HEK293 (cell line): ENCODE results near the gene NELFE.
A peak's percentile ranks its signal among the peaks of the same experiment; 100 is the strongest.

Experiments used
- CTCF ChIA-PET: fragments of 350-600 bp; formaldehyde crosslinking; extraction: SDS; loops from one replicate; lab custom pipeline; 2021; ENCODE audit warnings: antibody characterized with exemption; lab: Yijun Ruan, JAX
- POLR2A ChIA-PET: fragments of 300-600 bp; formaldehyde crosslinking; extraction: SDS; loops from one replicate; lab custom pipeline; 2020; ENCODE audit warnings: antibody characterized with exemption, inconsistent platforms; lab: Yijun Ruan, JAX
- H3K27ac ChIP-seq: fragments of 200-500 bp; sonication (Bioruptor generic); 2 replicates; pipeline ENCODE4 v1.5.1; 2014; ENCODE audit warnings: low read depth, low read length, control low read depth, inconsistent platforms; ENCODE audit errors: extremely low read depth
- H3K36me3 ChIP-seq, 2 experiments: fragments of 200-500 bp in 1 of 2; sonication (Bioruptor generic) in 1 of 2; 1 replicate in 1 of 2; 2 replicates in 1 of 2; pipeline ENCODE4 v1.5.1; 2014 to 2017; ENCODE audit warnings: inconsistent platforms in 2 of 2, low read length in 2 of 2; ENCODE audit not compliant: control insufficient read depth in 2 of 2, insufficient read depth in 1 of 2
- H3K4me1 ChIP-seq: fragments of 200-500 bp; sonication (Bioruptor generic); 2 replicates; pipeline ENCODE4 v1.5.1; 2014; ENCODE audit warnings: mild to moderate bottlenecking, low read length, inconsistent platforms; ENCODE audit not compliant: control insufficient read depth, insufficient read depth
- H3K4me3 ChIP-seq: 2 replicates; pipeline ENCODE4 v1.5.1; 2011; ENCODE audit warnings: low read depth, mild to moderate bottlenecking, control low read depth, low read length, moderate library complexity
- H3K9me3 ChIP-seq: fragments of 200-500 bp; sonication (Bioruptor generic); 2 replicates; pipeline ENCODE4 v1.5.1; 2014; ENCODE audit warnings: low read depth, low read length, inconsistent platforms; ENCODE audit not compliant: control insufficient read depth, insufficient read depth
- BCL11B ChIP-seq: fragments of 450-650 bp; formaldehyde crosslinking; IDR thresholded peaks from 2 replicates; pipeline ENCODE4 v1.5.1; 2016; ENCODE audit warnings: low read depth, missing biosample characterization, missing genetic modification characterization
- GLI2 ChIP-seq: fragments of 450-650 bp; formaldehyde crosslinking; IDR thresholded peaks from 2 replicates; pipeline ENCODE4; 2017; ENCODE audit warnings: missing biosample characterization, missing genetic modification characterization, low read depth, borderline replicate concordance
- REPIN1 ChIP-seq: fragments of 450-650 bp; formaldehyde crosslinking; IDR thresholded peaks from 2 replicates; pipeline ENCODE4 v1.5.1; 2017; ENCODE audit warnings: missing biosample characterization, missing genetic modification characterization, low read depth
- YY2 ChIP-seq: fragments of 450-650 bp; formaldehyde crosslinking; IDR thresholded peaks from 2 replicates; pipeline ENCODE4 v1.5.1; 2016; ENCODE audit warnings: missing biosample characterization, missing genetic modification characterization
- ZNF112 ChIP-seq: fragments of 450-650 bp; formaldehyde crosslinking; IDR thresholded peaks from 2 replicates; pipeline ENCODE4 v1.5.0; 2017; ENCODE audit warnings: missing biosample characterization, missing genetic modification characterization
- ZNF140 ChIP-seq: fragments of 450-650 bp; formaldehyde crosslinking; IDR thresholded peaks from 2 replicates; pipeline ENCODE4 v1.5.1; 2016; ENCODE audit warnings: missing biosample characterization, missing genetic modification characterization
- ZNF157 ChIP-seq: fragments of 450-650 bp; formaldehyde crosslinking; IDR thresholded peaks from 2 replicates; pipeline ENCODE4 v1.5.1; 2016; ENCODE audit warnings: missing biosample characterization, missing genetic modification characterization
- ZNF23 ChIP-seq: fragments of 450-650 bp; formaldehyde crosslinking; IDR thresholded peaks from 2 replicates; pipeline ENCODE4 v1.5.1; 2016; ENCODE audit warnings: missing biosample characterization, missing genetic modification characterization, borderline replicate concordance
- ZNF266 ChIP-seq: fragments of 450-650 bp; formaldehyde crosslinking; IDR thresholded peaks from 2 replicates; pipeline ENCODE4 v1.5.1; 2016; ENCODE audit warnings: missing biosample characterization, missing genetic modification characterization, low read depth
- ZNF501 ChIP-seq: fragments of 450-650 bp; formaldehyde crosslinking; IDR thresholded peaks from 2 replicates; pipeline ENCODE4 v1.5.1; 2016; ENCODE audit warnings: missing biosample characterization, missing genetic modification characterization
- ZNF521 ChIP-seq: fragments of 450-650 bp; formaldehyde crosslinking; IDR thresholded peaks from 2 replicates; pipeline ENCODE4 v1.5.1; 2017; ENCODE audit warnings: missing biosample characterization, mild to moderate bottlenecking, missing genetic modification characterization
- ZNF544 ChIP-seq: fragments of 450-650 bp; formaldehyde crosslinking; IDR thresholded peaks from 2 replicates; pipeline ENCODE4 v1.5.0; 2017; ENCODE audit warnings: missing biosample characterization, missing genetic modification characterization
- ZNF623 ChIP-seq: fragments of 450-650 bp; formaldehyde crosslinking; IDR thresholded peaks from 2 replicates; pipeline ENCODE4 v1.5.1; 2016; ENCODE audit warnings: missing biosample characterization, missing genetic modification characterization
- ZNF654 ChIP-seq: fragments of 450-650 bp; formaldehyde crosslinking; IDR thresholded peaks from 2 replicates; pipeline ENCODE4 v1.5.1; 2016; ENCODE audit warnings: low read depth, missing biosample characterization, missing genetic modification characterization
- ZNF830 ChIP-seq: fragments of 450-650 bp; IDR thresholded peaks from 2 replicates; pipeline ENCODE4 v1.5.0; 2018; ENCODE audit warnings: missing biosample characterization, missing genetic modification characterization, low read depth, mild to moderate bottlenecking, moderate library complexity
- TF ChIP-seq, protein P1 (sequence below): fragments of 450-650 bp; formaldehyde crosslinking; IDR thresholded peaks from 2 replicates; pipeline ENCODE4 v1.5.1; 2016; ENCODE audit warnings: missing biosample characterization, missing genetic modification characterization
- TF ChIP-seq, protein P2 (sequence below): fragments of 450-650 bp; formaldehyde crosslinking; IDR thresholded peaks from 2 replicates; pipeline ENCODE4 v1.5.1; 2016; ENCODE audit warnings: missing biosample characterization, missing genetic modification characterization
- TF ChIP-seq, protein P3 (sequence below): fragments of 450-650 bp; formaldehyde crosslinking; IDR thresholded peaks from 2 replicates; pipeline ENCODE4 v1.5.1; 2016; ENCODE audit warnings: missing biosample characterization, missing genetic modification characterization
- TF ChIP-seq, protein P4 (sequence below): fragments of 450-650 bp; formaldehyde crosslinking; IDR thresholded peaks from 2 replicates; pipeline ENCODE4 v1.5.1; 2017; ENCODE audit warnings: missing biosample characterization, missing genetic modification characterization
- TF ChIP-seq, protein P5 (sequence below): fragments of 450-650 bp; IDR thresholded peaks from 2 replicates; pipeline ENCODE4 v1.5.1; 2018; ENCODE audit warnings: missing biosample characterization, mild to moderate bottlenecking, missing genetic modification characterization
- TF ChIP-seq, protein P6 (sequence below): fragments of 450-650 bp; formaldehyde crosslinking; IDR thresholded peaks from 2 replicates; pipeline ENCODE4 v1.5.1; 2016; ENCODE audit warnings: missing biosample characterization, missing genetic modification characterization

NELFE gene

DNA sequence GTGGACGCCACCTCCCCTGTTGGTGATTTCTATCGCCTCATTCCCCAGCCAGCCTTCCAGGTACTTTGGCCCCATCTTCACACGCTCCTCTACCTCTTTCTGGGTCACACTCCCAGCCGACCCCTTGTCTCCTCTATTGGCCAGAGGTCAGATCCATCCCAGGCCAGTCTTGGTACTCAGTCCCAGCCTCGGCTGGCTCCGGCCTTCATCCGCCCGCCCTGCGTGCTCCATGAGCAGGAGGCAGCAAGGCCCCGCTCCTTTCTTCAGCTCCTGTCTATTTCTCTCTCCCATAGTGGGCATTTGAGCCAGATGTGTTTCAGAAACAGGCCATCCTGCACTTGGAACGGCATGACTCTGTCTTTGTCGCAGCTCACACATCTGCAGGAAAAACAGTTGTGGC lies 2.8 kb upstream of the NELFE start:
- CTCF ChIA-PET = interaction anchor here (0.9 to 2.0 kb wide), 3 partner anchors 9 to 72 kb away, joined by 3 to 13 read pairs (median 5); partner anchors contain the start of gene DXO
- no peaks in the 10 kb centered on the region; the same call in 1 of the 2 replicates for H3K4me1 ChIP-seq
- TF ChIP-seq BCL11B (tag by site-specific recombination) (no peak), ZNF521 (tag by site-specific recombination) (no peak), GLI2 (tag by site-specific recombination) (no peak), YY2 (tag by site-specific recombination) (no peak), ZNF140 (no peak), ZNF623 (tag by site-specific recombination) (no peak), REPIN1 (tag by site-specific recombination) (no peak), ZNF501 (tag by site-specific recombination) (no peak)
- TF ChIP-seq, protein P1, sequence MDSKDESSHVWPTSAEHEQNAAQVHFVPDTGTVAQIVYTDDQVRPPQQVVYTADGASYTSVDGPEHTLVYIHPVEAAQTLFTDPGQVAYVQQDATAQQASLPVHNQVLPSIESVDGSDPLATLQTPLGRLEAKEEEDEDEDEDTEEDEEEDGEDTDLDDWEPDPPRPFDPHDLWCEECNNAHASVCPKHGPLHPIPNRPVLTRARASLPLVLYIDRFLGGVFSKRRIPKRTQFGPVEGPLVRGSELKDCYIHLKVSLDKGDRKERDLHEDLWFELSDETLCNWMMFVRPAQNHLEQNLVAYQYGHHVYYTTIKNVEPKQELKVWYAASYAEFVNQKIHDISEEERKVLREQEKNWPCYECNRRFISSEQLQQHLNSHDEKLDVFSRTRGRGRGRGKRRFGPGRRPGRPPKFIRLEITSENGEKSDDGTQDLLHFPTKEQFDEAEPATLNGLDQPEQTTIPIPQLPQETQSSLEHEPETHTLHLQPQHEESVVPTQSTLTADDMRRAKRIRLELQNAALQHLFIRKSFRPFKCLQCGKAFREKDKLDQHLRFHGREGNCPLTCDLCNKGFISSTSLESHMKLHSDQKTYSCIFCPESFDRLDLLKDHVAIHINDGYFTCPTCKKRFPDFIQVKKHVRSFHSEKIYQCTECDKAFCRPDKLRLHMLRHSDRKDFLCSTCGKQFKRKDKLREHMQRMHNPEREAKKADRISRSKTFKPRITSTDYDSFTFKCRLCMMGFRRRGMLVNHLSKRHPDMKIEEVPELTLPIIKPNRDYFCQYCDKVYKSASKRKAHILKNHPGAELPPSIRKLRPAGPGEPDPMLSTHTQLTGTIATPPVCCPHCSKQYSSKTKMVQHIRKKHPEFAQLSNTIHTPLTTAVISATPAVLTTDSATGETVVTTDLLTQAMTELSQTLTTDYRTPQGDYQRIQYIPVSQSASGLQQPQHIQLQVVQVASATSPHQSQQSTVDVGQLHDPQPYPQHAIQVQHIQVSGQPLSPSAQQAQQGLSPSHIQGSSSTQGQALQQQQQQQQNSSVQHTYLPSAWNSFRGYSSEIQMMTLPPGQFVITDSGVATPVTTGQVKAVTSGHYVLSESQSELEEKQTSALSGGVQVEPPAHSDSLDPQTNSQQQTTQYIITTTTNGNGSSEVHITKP = no peak
- TF ChIP-seq, protein P2, sequence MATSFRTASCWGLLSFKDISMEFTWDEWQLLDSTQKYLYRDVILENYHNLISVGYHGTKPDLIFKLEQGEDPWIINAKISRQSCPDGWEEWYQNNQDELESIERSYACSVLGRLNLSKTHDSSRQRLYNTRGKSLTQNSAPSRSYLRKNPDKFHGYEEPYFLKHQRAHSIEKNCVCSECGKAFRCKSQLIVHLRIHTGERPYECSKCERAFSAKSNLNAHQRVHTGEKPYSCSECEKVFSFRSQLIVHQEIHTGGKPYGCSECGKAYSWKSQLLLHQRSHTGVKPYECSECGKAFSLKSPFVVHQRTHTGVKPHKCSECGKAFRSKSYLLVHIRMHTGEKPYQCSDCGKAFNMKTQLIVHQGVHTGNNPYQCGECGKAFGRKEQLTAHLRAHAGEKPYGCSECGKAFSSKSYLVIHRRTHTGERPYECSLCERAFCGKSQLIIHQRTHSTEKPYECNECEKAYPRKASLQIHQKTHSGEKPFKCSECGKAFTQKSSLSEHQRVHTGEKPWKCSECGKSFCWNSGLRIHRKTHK = no peak
- POLR2A ChIA-PET = interaction anchor here (1.1 to 1.7 kb wide), 3 partner anchors 8 to 63 kb away, joined by 3 to 8 read pairs (median 4); partner anchors contain the start of gene DXO
- H3K4me3 ChIP-seq = no peak overlapping the region
- H3K36me3 ChIP-seq = peaks cover 10 to 77% of the 10 kb centered on the region in 2 experiments
- H3K9me3 ChIP-seq = no peaks in the 10 kb centered on the region
- no peak overlapping the region for H3K27ac ChIP-seq

DNA sequence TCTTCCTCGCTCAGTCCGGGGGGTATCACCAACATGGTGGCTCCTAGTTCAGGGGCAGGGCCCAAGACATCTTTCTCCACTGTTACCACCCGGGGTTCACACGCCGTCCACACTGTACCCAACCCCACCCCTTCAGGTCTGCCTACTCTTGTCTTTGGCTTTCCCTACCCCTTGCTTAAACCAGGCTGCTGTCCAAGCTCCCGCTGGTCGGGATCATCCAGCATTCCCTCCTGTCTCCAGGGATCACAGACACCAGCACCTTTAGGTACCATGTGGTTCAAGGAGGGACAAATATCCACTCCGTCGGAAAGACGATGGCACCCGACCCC lies 395 bp downstream of the NELFE start:
- peak overlapping the region; percentile 39; the same call in 1 of the 2 replicates for H3K27ac ChIP-seq
- H3K36me3 ChIP-seq = peaks cover 15 to 75% of the 10 kb centered on the region in 2 experiments
- ChIA-PET POLR2A (interaction anchor here (0.6 to 4.8 kb wide), 8 partner anchors 9 to 417 kb away, joined by 3 to 64 read pairs (median 6); partner anchors contain the start of genes DDX39B, DXO, EHMT2 and HSPA1B), CTCF (interaction anchor here (0.5 to 1.2 kb wide), 2 partner anchors 19 to 167 kb away, joined by 3 read pairs; no protein-coding TSS in a partner anchor)
- H3K9me3 ChIP-seq = no peaks in the 10 kb centered on the region
- peak overlapping the region; percentile 78 for H3K4me3 ChIP-seq
- H3K4me1 ChIP-seq = no peaks in the 10 kb centered on the region; the same call in 1 of the 2 replicates
- TF ChIP-seq ZNF266 (no peak), ZNF544 (tag by site-specific recombination) (no peak), ZNF157 (tag by site-specific recombination) (no peak), ZNF23 (tag by site-specific recombination) (no peak), ZNF830 (tag by site-specific recombination) (no peak), ZNF654 (tag by site-specific recombination) (no peak), ZNF112 (tag by site-specific recombination) (no peak), ZNF501 (tag by site-specific recombination) (no peak)
- TF ChIP-seq, protein P3, sequence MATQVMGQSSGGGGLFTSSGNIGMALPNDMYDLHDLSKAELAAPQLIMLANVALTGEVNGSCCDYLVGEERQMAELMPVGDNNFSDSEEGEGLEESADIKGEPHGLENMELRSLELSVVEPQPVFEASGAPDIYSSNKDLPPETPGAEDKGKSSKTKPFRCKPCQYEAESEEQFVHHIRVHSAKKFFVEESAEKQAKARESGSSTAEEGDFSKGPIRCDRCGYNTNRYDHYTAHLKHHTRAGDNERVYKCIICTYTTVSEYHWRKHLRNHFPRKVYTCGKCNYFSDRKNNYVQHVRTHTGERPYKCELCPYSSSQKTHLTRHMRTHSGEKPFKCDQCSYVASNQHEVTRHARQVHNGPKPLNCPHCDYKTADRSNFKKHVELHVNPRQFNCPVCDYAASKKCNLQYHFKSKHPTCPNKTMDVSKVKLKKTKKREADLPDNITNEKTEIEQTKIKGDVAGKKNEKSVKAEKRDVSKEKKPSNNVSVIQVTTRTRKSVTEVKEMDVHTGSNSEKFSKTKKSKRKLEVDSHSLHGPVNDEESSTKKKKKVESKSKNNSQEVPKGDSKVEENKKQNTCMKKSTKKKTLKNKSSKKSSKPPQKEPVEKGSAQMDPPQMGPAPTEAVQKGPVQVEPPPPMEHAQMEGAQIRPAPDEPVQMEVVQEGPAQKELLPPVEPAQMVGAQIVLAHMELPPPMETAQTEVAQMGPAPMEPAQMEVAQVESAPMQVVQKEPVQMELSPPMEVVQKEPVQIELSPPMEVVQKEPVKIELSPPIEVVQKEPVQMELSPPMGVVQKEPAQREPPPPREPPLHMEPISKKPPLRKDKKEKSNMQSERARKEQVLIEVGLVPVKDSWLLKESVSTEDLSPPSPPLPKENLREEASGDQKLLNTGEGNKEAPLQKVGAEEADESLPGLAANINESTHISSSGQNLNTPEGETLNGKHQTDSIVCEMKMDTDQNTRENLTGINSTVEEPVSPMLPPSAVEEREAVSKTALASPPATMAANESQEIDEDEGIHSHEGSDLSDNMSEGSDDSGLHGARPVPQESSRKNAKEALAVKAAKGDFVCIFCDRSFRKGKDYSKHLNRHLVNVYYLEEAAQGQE (tag by site-specific recombination) = 0 out of 2 replicates have a peak, but pooled peaks have one; percentile 50
- TF ChIP-seq, protein P4, sequence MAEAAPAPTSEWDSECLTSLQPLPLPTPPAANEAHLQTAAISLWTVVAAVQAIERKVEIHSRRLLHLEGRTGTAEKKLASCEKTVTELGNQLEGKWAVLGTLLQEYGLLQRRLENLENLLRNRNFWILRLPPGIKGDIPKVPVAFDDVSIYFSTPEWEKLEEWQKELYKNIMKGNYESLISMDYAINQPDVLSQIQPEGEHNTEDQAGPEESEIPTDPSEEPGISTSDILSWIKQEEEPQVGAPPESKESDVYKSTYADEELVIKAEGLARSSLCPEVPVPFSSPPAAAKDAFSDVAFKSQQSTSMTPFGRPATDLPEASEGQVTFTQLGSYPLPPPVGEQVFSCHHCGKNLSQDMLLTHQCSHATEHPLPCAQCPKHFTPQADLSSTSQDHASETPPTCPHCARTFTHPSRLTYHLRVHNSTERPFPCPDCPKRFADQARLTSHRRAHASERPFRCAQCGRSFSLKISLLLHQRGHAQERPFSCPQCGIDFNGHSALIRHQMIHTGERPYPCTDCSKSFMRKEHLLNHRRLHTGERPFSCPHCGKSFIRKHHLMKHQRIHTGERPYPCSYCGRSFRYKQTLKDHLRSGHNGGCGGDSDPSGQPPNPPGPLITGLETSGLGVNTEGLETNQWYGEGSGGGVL = peak; percentile 20; the same call in 1 of the 2 replicates
- TF ChIP-seq, protein P5, sequence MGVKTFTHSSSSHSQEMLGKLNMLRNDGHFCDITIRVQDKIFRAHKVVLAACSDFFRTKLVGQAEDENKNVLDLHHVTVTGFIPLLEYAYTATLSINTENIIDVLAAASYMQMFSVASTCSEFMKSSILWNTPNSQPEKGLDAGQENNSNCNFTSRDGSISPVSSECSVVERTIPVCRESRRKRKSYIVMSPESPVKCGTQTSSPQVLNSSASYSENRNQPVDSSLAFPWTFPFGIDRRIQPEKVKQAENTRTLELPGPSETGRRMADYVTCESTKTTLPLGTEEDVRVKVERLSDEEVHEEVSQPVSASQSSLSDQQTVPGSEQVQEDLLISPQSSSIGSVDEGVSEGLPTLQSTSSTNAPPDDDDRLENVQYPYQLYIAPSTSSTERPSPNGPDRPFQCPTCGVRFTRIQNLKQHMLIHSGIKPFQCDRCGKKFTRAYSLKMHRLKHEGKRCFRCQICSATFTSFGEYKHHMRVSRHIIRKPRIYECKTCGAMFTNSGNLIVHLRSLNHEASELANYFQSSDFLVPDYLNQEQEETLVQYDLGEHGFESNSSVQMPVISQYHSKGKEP = no peak
- TF ChIP-seq, protein P6, sequence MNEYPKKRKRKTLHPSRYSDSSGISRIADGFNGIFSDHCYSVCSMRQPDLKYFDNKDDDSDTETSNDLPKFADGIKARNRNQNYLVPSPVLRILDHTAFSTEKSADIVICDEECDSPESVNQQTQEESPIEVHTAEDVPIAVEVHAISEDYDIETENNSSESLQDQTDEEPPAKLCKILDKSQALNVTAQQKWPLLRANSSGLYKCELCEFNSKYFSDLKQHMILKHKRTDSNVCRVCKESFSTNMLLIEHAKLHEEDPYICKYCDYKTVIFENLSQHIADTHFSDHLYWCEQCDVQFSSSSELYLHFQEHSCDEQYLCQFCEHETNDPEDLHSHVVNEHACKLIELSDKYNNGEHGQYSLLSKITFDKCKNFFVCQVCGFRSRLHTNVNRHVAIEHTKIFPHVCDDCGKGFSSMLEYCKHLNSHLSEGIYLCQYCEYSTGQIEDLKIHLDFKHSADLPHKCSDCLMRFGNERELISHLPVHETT (tag by site-specific recombination) = no peak
